MM.1S (cell line): Measurements from ENCODE around the gene ACTG1.

Experiments
- DNase-seq: peaks from one replicate; pipeline ENCODE4 v3.0.0-alpha.2; 2015
- H2AFZ ChIP-seq: fragments of 300-600 bp; sonication (generic); 2 replicates; pipeline ENCODE4 v1.6.0; 2016; ENCODE audit warnings: antibody characterized with exemption, low read length
- H3F3A ChIP-seq: fragments of 300-600 bp; sonication (generic); 2 replicates; pipeline ENCODE4 v1.6.1; 2016; ENCODE audit warnings: mild to moderate bottlenecking, antibody characterized with exemption, low read length, moderate library complexity, mixed read lengths; ENCODE audit not compliant: insufficient read depth
- H3K27ac ChIP-seq: fragments of 300-600 bp; sonication (generic); 2 replicates; pipeline ENCODE4 v1.5.1; 2016; ENCODE audit warnings: mild to moderate bottlenecking, low read length
- H3K27me3 ChIP-seq: fragments of 300-600 bp; sonication (generic); replicated peaks from 2 replicates; pipeline ENCODE4 v1.6.0; 2016; ENCODE audit warnings: low read length; ENCODE audit not compliant: insufficient read depth
- H3K36me3 ChIP-seq: fragments of 300-600 bp; sonication (generic); replicated peaks from 2 replicates; pipeline ENCODE4 v1.6.1; 2016; ENCODE audit warnings: mild to moderate bottlenecking, low read length, mixed read lengths; ENCODE audit not compliant: insufficient read depth
- H3K4me1 ChIP-seq: fragments of 300-600 bp; sonication (generic); 2 replicates; pipeline ENCODE4 v1.6.1; 2016; ENCODE audit warnings: low read length, mixed read lengths
- H3K4me2 ChIP-seq: fragments of 300-600 bp; sonication (generic); 2 replicates; pipeline ENCODE4 v1.6.0; 2016; ENCODE audit warnings: low read depth, low read length
- H3K4me3 ChIP-seq: fragments of 300-600 bp; sonication (generic); 2 replicates; pipeline ENCODE4 v1.5.1; 2016; ENCODE audit warnings: low read length, mixed read lengths
- H3K79me2 ChIP-seq: fragments of 300-600 bp; sonication (generic); 2 replicates; pipeline ENCODE4 v1.6.1; 2016; ENCODE audit warnings: mixed run types, low read length, mixed read lengths
- H3K9ac ChIP-seq: fragments of 300-600 bp; sonication (generic); 2 replicates; pipeline ENCODE4 v1.6.1; 2016; ENCODE audit warnings: low read length, mixed read lengths
- H3K9me2 ChIP-seq: fragments of 300-600 bp; sonication (generic); replicated peaks from 2 replicates; pipeline ENCODE4 v1.6.1; 2016; ENCODE audit warnings: mild to moderate bottlenecking, low read length, mixed read lengths; ENCODE audit not compliant: insufficient read depth
- H3K9me3 ChIP-seq: fragments of 300-600 bp; sonication (generic); replicated peaks from 2 replicates; pipeline ENCODE4 v1.6.1; 2016; ENCODE audit warnings: mild to moderate bottlenecking, low read length, mixed read lengths; ENCODE audit not compliant: insufficient read depth
- H4K20me1 ChIP-seq: fragments of 300-600 bp; sonication (generic); 2 replicates; pipeline ENCODE4 v1.6.1; 2016; ENCODE audit warnings: mild to moderate bottlenecking, low read length, moderate library complexity, mixed read lengths; ENCODE audit not compliant: insufficient read depth
- CTCF ChIP-seq: fragments of 300-600 bp; sonication (generic); IDR thresholded peaks from 2 replicates; pipeline ENCODE4 v1.5.1; 2016; ENCODE audit warnings: antibody characterized with exemption, low read length, mixed read lengths
- EZH2 ChIP-seq: fragments of 300-600 bp; sonication (generic); optimal IDR thresholded peaks from 2 replicates; pipeline ENCODE3; 2017; ENCODE audit warnings: low read depth, mild to moderate bottlenecking, antibody characterized with exemption, low read length, mixed read lengths
- EZH2phosphoT487 ChIP-seq: fragments of 300-600 bp; sonication (generic); IDR thresholded peaks from 2 replicates; pipeline ENCODE4 v1.6.1; 2018; ENCODE audit warnings: antibody characterized with exemption, low read length

ACTG1 gene

GRCh38 chr17:81499601-81499970, 13.0 kb downstream of the ACTG1 start:
- no peak overlapping the region for H2AFZ ChIP-seq
- peaks cover 5% of the 10 kb centered on the region; the same call in 1 of the 2 replicates for H3K4me1 ChIP-seq
- no peak overlapping the region for H3K27ac ChIP-seq
- no peaks in the 10 kb centered on the region for H3K9me3 ChIP-seq
- H3K9me2 ChIP-seq: no peaks in the 10 kb centered on the region
- no peak overlapping the region for H3K9ac ChIP-seq
- H3K4me3 ChIP-seq: no peak overlapping the region
- H4K20me1 ChIP-seq: no peaks in the 10 kb centered on the region
- DNase-seq: no peak
- no peak overlapping the region for H3K4me2 ChIP-seq
- H3K36me3 ChIP-seq: no peaks in the 10 kb centered on the region
- H3K79me2 ChIP-seq: no peaks in the 10 kb centered on the region
- peaks cover 91% of the 10 kb centered on the region for H3K27me3 ChIP-seq
- TF ChIP-seq EZH2: no peak
- TF ChIP-seq CTCF: no peak
- TF ChIP-seq EZH2phosphoT487: no peak
- no peaks in the 10 kb centered on the region for H3F3A ChIP-seq

GRCh38 chr17:81498953-81499600, 13.5 kb downstream of the ACTG1 start:
- Histone ChIP-seq H3K9me3 (no peaks in the 10 kb centered on the region), H3K79me2 (no peaks in the 10 kb centered on the region), H4K20me1 (no peaks in the 10 kb centered on the region), H3K4me3 (no peak overlapping the region), H3K9ac (no peak overlapping the region), H3K27me3 (peaks cover 91% of the 10 kb centered on the region), H3K36me3 (no peaks in the 10 kb centered on the region), H3K9me2 (no peaks in the 10 kb centered on the region), H2AFZ (no peak overlapping the region), H3F3A (no peaks in the 10 kb centered on the region), H3K4me2 (no peak overlapping the region), H3K4me1 (peaks cover 6% of the 10 kb centered on the region; the same call in 1 of the 2 replicates), H3K27ac (no peak overlapping the region)
- DNase-seq: no peak
- TF ChIP-seq EZH2: no peak

GRCh38 chr17:81494626-81495377, 17.8 kb downstream of the ACTG1 start:
- Histone ChIP-seq H3K4me3 (peak overlapping the region; percentile 24), H3K27ac (no peak overlapping the region), H3K9me3 (no peaks in the 10 kb centered on the region), H2AFZ (peak overlapping the region; percentile 65), H3K36me3 (no peaks in the 10 kb centered on the region), H3K9ac (no peak overlapping the region; the same call in 1 of the 2 replicates), H3F3A (no peaks in the 10 kb centered on the region), H3K4me1 (peaks cover 6% of the 10 kb centered on the region; the same call in 1 of the 2 replicates), H3K79me2 (no peaks in the 10 kb centered on the region), H3K27me3 (peaks cover 89% of the 10 kb centered on the region), H3K9me2 (no peaks in the 10 kb centered on the region), H3K4me2 (peak overlapping the region; percentile 65), H4K20me1 (no peaks in the 10 kb centered on the region)
- TF ChIP-seq CTCF: no peak
- TF ChIP-seq EZH2phosphoT487: no peak
- no peak for TF ChIP-seq EZH2
- DNase-seq: no peak
